Erythroblast (primary cell): ENCODE results near the gene MYO18A.
A peak's percentile ranks its signal among the peaks of the same experiment; 100 is the strongest.

Experiments used
- DNase-seq, 2 experiments: peaks; one replicate each; lab custom pipeline; 2025; lab: John Stamatoyannopoulos, UW
- GATA1 ChIP-seq: IDR thresholded peaks from 2 replicates; pipeline ENCODE4 v1.6.1; 2011; ENCODE audit warnings: low read depth, mild to moderate bottlenecking, control low read depth, low read length, moderate library complexity
- POLR2A ChIP-seq: IDR thresholded peaks from 2 replicates; pipeline ENCODE4 v1.6.1; 2011; ENCODE audit warnings: mild to moderate bottlenecking, low read length

Gene MYO18A

DNA sequence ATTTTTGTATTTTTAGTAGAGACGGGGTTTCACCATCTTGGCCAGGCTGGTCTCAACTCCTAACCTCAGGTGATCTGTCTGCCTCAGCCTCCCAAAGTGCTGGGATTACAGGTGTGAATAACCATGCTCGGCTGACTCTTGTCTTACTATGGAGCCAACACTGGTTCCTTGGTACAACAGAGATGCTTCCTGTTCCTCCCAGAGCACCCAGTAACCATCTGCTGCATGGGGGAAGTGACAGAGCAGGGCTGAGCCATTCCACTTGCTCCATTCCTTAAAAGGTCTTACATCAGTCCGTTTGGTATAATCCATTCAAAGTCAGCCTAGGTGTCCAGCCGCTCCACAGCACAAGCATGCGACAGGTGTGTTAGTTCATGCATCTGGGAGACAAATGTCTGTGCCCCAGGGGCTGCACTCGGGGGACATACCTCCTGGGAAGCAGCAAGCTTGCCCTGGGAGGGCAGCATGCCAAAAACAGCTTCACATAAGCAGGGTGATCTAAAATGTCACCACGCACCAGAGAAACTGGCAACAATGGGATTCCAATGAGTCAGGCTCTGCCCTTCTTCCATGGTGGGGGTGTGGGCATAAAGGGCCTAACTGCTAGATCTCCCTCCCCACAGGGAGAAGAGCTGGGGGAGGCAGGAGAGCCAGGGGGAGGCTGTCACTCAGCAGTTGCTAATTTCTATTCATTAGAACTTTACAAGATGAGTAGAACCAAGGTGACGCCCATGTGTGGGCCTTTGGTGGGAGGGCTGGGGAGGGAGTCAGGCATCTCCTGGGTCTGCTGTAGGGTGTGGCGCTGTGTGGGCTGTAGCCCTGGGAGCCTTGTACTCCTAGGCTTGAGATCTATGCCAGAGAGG is 101.8 kb downstream of the MYO18A start:
- DNase-seq = no peak
- TF ChIP-seq POLR2A (no peak), GATA1 (no peak)

DNA sequence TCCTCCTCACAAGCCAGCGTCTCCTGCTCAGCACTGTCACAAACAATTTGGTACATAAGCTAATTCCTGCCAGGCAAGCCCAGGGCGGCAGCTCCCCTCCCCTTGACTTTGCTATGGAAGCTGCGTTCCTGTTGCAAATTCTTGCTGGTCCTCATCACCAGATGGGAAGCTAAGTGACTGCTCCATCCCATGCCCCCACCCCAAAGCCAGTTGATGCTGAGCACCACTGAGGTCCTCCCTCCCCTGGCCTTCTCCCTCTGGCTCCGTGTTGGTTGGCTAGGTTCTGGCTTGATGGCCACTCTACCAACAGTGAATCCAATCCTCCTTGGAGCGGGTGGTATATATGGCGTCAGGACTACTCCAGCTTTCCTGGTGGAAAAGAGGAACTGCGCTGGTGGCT is 102.9 kb downstream of the MYO18A start:
- TF ChIP-seq POLR2A (no peak), GATA1 (no peak)
- no peak for DNase-seq

DNA sequence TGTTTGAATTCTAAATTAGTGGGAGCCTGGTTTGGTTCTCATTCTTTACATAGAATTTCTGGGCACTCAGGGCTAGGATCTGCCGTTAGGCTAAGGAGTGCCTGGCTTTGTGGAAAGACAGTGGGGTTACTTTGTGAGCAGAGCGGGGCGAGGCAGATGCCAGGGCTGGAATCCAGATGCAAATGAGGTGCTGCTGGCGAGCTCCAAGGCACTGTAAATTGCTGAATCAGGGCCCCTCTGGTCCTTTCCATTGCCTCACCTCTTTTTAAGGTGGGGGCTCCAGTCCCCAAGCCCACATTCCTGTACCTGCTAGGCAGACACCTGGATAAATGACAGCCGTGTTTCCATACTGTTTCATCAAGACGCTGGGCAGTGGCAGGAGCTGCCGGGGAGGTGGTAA is 103.5 kb downstream of the MYO18A start:
- TF ChIP-seq POLR2A (no peak), GATA1 (no peak)
- no peak for DNase-seq

DNA sequence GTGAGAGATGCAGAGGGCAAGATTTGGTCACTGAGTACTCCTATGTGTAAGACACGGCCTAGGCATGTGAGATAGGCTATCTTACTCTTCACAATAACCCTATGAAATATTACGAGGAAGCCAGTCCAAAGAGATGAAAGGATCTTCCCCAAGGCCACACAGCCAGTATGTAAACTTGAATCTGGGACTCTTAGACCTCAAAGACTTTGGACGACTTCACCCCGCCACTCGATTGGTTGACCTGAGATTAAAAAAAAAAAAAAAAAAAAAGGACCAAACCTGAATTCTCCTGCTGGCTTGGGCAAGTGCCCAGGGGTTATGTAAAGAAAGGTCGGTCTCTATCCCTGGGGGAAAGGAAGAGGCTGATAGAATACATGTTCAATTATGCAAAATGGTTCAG is 104.1 kb downstream of the MYO18A start:
- no peak for TF ChIP-seq GATA1
- TF ChIP-seq POLR2A = no peak
- no peak for DNase-seq

DNA sequence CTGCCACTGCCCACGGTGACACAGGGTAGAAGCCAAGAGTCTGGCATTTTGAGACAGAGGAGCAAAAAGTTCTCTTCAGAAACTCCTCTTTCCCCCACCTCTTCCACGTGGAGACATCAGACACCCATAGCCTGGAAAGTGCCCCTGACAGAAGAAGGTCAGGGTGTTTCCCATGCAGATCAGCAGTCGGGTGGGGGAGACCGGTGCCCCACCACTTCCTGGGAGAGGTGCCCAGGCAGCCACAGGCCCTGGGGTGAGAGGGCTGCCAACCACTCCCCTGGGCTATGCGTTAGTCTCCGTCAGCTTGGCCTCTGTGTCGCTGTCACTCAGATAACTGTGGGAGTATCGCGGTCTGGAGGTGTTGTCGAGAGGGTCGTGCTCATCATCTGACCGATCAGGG is 105.7 kb downstream of the MYO18A start:
- no peak for DNase-seq
- TF ChIP-seq GATA1 (no peak), POLR2A (no peak)

DNA sequence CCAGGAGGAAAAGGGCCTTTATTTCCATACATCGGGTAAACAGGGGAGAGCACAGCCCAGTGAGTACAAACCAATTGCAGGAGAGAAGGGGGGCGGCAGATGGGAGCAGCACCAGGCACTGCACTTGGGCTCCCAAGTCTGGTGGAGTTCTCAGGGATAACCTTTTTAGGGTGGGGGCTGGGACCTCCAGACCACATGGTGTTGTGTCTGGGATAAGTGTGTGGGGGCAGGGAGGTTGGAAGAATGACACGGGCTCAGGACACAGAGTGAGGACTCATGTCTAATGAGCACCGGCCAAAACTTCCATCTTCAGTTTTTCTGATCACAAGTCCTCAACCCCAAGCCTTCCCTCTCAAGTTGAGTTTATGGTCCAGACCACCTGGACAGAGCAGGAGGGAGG is 106.7 kb downstream of the MYO18A start:
- DNase-seq = no peak
- no peak for TF ChIP-seq GATA1
- TF ChIP-seq POLR2A = no peak

DNA sequence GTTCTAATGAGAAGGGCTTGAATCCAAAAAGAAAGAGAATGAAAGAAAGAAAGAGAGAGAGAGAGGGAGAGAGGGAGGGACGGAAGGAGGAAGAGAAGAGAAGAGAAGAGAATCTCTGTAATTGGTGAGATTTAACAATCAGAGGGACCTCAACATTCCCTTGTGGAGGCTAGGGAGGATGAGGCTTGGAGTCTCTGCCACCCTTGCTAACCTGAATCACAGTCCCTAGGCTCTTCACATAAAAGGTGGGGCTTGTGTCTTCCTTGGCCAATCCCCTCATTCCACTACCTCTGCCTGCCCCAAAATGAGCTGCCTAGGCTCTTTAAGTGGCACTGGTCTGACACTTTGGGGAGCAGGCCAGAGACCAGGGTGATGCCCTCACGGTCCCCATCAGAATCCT is 107.2 kb downstream of the MYO18A start:
- no peak for DNase-seq
- TF ChIP-seq GATA1 (no peak), POLR2A (no peak)

DNA sequence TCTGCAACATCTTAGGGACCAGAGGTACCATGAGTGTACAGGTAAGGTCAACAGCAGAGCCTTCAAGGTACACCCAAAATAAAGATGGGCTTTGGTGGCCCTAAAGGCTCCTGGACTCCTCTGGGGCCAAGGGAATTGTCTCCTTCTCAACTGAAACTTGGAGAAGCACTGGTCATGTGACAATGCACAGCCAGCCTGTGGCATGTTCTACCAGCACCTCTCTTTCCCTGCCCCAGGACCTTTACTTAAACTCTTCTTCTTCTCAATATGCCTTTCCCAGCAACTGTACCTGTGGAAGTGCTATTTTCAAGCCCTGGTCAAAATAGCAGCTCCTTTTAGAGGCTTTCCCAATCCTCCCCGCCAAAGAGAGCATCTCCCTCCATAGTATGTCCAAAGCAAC is 108.9 kb downstream of the MYO18A start:
- TF ChIP-seq POLR2A (no peak), GATA1 (no peak)
- DNase-seq = no peak

DNA sequence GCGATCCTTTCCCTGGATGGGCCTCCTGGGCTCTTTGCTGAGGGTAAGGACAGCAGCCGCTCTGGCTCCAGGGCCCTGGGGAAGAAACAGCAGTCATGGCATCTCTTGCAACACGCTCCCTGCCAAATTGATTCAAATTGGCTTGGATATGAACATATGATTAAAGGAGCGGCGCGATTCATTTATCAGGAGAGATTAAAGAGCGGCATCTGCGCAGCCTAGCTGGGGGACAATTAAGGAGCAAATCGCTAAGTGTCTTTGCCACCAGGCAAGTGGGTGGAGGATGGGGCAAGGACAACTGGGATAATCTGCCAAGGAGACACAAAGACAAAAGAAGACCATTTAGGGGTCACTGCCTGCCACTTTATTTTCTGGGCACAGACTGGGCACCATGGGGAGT is 109.4 kb downstream of the MYO18A start:
- TF ChIP-seq GATA1 (no peak), POLR2A (no peak)
- no peak for DNase-seq

DNA sequence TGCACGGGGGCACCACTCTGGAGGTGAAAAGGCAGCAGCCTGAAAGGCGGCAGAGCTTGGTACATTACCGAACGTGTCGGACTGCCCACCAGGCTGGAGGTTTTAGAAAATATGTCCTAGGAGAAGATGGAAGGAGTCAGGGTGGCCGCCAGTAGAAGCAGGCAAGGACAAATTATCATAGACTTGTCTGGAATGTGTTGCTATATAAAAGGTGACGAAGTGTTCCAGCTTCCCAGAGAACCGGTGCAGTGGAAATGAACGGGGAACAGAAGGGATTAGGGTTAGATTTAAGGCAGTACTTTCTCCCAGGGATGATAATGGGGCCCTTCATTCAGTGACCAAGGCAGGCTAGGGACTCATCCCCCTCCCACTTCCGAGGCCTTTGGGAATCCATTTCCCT is 109.9 kb downstream of the MYO18A start:
- TF ChIP-seq GATA1 (no peak), POLR2A (no peak)
- DNase-seq = no peak

DNA sequence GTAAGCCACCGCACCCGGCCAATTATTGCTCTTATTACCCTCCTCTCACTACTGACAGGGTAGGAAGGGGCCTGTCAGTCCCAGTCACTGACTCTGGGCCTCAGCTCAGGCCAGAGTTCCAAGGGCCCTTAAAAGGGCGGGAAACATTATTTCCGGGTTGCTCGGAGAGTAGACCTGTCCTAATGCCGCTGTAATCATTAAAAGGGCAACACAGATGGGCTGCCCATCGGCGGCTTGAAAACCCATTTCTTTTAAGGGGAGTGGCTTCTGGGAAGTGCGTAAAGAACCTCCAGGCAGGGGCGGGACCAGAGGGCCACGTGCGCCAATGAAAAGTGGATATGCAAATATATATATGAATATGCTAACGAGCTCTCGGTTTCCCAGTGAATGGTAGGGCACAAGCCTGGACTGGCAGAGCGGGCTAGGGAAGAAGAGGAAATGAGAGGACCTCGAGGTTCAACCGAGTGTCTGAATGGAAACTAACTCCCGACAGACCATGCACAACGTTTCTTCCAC is 110.6 kb downstream of the MYO18A start:
- TF ChIP-seq POLR2A (no peak), GATA1 (no peak)
- DNase-seq = peak in 1 of 2 experiments; percentile 12

DNA sequence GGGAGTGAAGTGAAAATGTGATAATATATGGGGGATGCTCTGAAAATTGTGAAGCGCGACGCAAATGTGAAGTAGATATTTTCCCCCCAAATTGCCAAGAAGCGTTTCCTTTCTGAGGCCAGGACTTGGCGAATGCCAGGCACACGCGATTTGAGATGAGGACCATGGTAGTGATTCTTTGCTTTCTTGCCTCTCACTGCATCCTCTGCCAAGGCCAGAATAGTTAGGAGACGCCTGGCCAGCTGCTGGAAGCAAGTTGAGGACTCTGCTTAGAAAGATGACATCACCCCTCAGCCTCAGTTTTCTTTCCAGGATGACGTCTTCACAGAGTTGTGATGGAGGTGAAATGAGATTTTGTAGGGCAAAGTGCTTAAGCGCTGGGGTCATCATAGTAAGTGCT is 111.4 kb downstream of the MYO18A start:
- DNase-seq = no peak
- no peak for TF ChIP-seq GATA1
- no peak for TF ChIP-seq POLR2A

DNA sequence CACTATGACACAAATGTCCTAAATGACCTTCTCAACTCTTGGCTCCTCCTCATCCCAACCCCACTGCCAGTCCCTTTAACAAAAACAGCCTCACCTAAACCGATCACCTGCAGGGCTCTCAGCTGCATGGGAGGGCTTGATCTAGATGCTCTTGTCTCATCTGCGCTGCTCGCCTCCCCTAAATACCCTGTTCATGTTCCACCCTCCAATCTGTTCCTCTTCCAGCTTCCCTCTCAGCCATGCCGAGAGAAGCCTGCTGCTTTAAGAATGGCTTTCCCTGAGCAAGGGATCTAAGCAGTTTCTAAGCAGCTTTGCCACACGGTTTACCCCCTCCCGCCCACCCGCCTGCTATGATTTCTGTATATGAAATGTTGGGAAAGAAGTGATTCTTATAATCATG is 113.6 kb downstream of the MYO18A start:
- DNase-seq = no peak
- TF ChIP-seq GATA1 (no peak), POLR2A (no peak)

DNA sequence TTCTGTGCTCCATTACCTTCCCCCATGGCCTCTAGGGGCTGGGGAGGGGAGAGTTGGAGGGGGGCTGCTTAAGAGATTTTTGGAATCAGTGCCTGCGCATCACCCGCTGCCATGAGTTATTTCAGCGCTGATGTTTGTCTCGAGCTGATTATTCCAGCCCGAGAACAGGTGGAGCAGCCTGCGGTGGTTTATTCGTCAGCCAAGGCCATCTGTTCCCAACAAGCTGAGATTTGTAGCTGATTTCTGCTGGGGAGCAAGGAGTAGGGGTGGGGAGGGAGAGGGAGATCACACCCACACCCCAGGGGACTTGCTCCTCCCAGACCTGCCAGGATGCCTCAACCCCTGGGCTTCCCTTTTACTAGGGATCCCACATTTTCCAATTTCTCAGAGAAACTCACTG is 114.2 kb downstream of the MYO18A start:
- TF ChIP-seq GATA1 = no peak
- TF ChIP-seq POLR2A = no peak
- no peak for DNase-seq

DNA sequence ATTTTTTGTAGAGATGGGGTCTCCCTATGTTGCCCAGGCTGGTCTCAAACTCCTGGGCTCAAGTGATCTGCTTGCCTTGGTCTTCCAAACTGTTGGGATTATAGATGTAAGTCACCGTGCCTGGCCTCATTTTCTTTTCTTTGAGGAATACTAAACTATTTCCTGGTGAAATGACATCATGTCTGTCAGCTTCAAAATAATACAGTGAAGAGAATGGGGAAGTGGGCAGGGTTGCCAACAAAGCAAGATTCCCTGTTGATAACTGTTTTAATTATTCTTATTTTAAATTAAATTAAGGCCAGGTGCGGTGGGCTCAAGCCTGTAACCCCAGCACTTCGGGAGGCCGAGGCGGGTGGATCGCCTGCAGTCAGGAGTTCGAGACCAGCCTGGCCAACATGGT is 116.2 kb downstream of the MYO18A start:
- TF ChIP-seq GATA1 = no peak
- TF ChIP-seq POLR2A = no peak
- no peak for DNase-seq
